Loucy (cell line): ENCODE data around the gene MRPS35.

Experiments used
- EZH2phosphoT487 ChIP-seq: fragments of 200-600 bp; IDR thresholded peaks from 2 replicates; pipeline ENCODE4 v1.6.1; 2018; ENCODE audit warnings: antibody characterized with exemption, mild to moderate bottlenecking, moderate library complexity, borderline replicate concordance
- TF ChIP-seq, protein P1 (sequence below): fragments of 200-600 bp; sonication (generic); conservative IDR thresholded peaks from 2 replicates; pipeline ENCODE4 v1.5.1; 2014; ENCODE audit warnings: mild to moderate bottlenecking, antibody characterized with exemption, low read length

- TF ChIP-seq, protein P1, sequence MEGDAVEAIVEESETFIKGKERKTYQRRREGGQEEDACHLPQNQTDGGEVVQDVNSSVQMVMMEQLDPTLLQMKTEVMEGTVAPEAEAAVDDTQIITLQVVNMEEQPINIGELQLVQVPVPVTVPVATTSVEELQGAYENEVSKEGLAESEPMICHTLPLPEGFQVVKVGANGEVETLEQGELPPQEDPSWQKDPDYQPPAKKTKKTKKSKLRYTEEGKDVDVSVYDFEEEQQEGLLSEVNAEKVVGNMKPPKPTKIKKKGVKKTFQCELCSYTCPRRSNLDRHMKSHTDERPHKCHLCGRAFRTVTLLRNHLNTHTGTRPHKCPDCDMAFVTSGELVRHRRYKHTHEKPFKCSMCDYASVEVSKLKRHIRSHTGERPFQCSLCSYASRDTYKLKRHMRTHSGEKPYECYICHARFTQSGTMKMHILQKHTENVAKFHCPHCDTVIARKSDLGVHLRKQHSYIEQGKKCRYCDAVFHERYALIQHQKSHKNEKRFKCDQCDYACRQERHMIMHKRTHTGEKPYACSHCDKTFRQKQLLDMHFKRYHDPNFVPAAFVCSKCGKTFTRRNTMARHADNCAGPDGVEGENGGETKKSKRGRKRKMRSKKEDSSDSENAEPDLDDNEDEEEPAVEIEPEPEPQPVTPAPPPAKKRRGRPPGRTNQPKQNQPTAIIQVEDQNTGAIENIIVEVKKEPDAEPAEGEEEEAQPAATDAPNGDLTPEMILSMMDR = no peak
- no peak for TF ChIP-seq EZH2phosphoT487
Observed at GRCh38 chr12:27733791-27734190, 23.2 kb downstream of the MRPS35 start.
